ENCODE results near the gene BAZ2A. TPM values are rescaled to one million over a fixed set of nuclear protein-coding genes. Genes with fewer than 3 reads are reported as not detected.

The BAZ2A gene
- polyA plus RNA-seq, 1 donor (not counting 4 experiments of a cell fraction or from before 2014, with no cell fraction given) = 55.7 TPM

GRCh38 chr12:56632701-56633467, 2.8 kb upstream of the BAZ2A start:
- Histone ChIP-seq H2AFZ (ENCODE audit: control insufficient read depth, low read length) (no peak overlapping the region), H4K20me1 (ENCODE audit: control insufficient read depth, extremely low read depth, insufficient read depth, low read length) (peaks cover 6% of the 10 kb centered on the region), H3K27me3 (ENCODE audit: control insufficient read depth, extremely low read depth, insufficient read depth, low read length) (no peaks in the 10 kb centered on the region), H3K79me2 (ENCODE audit: control insufficient read depth, insufficient read depth, low read length) (peaks cover 74% of the 10 kb centered on the region), H3K4me3 (ENCODE audit: control insufficient read depth in 2 of 3, extremely low read depth in 1 of 3, insufficient read depth in 2 of 3, low read depth in 1 of 3, low read length in 3 of 3) (peak overlapping the region; percentile 58 to 95 (median 94)), H3K4me1 (ENCODE audit: control insufficient read depth, extremely low read depth, insufficient read depth, low read length) (peaks cover 61% of the 10 kb centered on the region), H3K9me1 (ENCODE audit: control insufficient read depth, extremely low read depth, insufficient read depth, low read length) (peaks cover 4% of the 10 kb centered on the region), H3K4me2 (ENCODE audit: control insufficient read depth, extremely low read depth, insufficient read depth, low read depth, low read length) (peak overlapping the region; percentile 100), H3K9me3 (ENCODE audit: control insufficient read depth, low read depth, low read length) (no peaks in the 10 kb centered on the region), H3K9ac (ENCODE audit: control insufficient read depth, extremely low read depth, insufficient read depth, low read length) (peak overlapping the region; percentile 35), H3K27ac (ENCODE audit: control insufficient read depth, insufficient read depth, low read length) (peak overlapping the region; percentile 17), H3K36me3 (ENCODE audit: control insufficient read depth in 2 of 2, extremely low read depth in 1 of 2, insufficient read depth in 2 of 2, low read length in 2 of 2) (peaks cover 1 to 4% of the 10 kb centered on the region in 2 experiments)
- DNase-seq (ENCODE audit: low read depth, low spot score) (no peak), FAIRE-seq (no peak)
- dilution Hi-C loops (cut with MboI; ENCODE audit: extremely low pct_ligation_motif_present, low sequenced_read_pairs) = no loop called here
- TF ChIP-seq EZH2 (IDR thresholded peaks at IDR 0.05; ENCODE audit: low read length) (no peak), CTCF (optimal IDR thresholded peaks at IDR 0.05 in 1 of 3, IDR thresholded peaks at IDR 0.05 in 1 of 3, conservative IDR thresholded peaks at IDR 0.05 in 1 of 3; ENCODE audit: extremely low read depth in 1 of 3, insufficient read depth in 2 of 3, low read length in 3 of 3) (no peak)

GRCh38 chr12:56631790-56632700, 1.9 kb upstream of the BAZ2A start:
- Histone ChIP-seq H2AFZ (ENCODE audit: control insufficient read depth, low read length) (no peak overlapping the region), H3K4me1 (ENCODE audit: control insufficient read depth, extremely low read depth, insufficient read depth, low read length) (peaks cover 56% of the 10 kb centered on the region), H3K27ac (ENCODE audit: control insufficient read depth, insufficient read depth, low read length) (peak overlapping the region; percentile 17), H3K36me3 (ENCODE audit: control insufficient read depth in 2 of 2, extremely low read depth in 1 of 2, insufficient read depth in 2 of 2, low read length in 2 of 2) (peaks cover 1 to 3% of the 10 kb centered on the region in 2 experiments), H3K4me3 (ENCODE audit: control insufficient read depth in 2 of 3, extremely low read depth in 1 of 3, insufficient read depth in 2 of 3, low read depth in 1 of 3, low read length in 3 of 3) (peak overlapping the region; percentile 23 to 95 (median 94)), H3K9me1 (ENCODE audit: control insufficient read depth, extremely low read depth, insufficient read depth, low read length) (peaks cover 4% of the 10 kb centered on the region), H4K20me1 (ENCODE audit: control insufficient read depth, extremely low read depth, insufficient read depth, low read length) (peaks cover 6% of the 10 kb centered on the region), H3K9me3 (ENCODE audit: control insufficient read depth, low read depth, low read length) (no peaks in the 10 kb centered on the region), H3K27me3 (ENCODE audit: control insufficient read depth, extremely low read depth, insufficient read depth, low read length) (no peaks in the 10 kb centered on the region), H3K79me2 (ENCODE audit: control insufficient read depth, insufficient read depth, low read length) (peaks cover 82% of the 10 kb centered on the region), H3K4me2 (ENCODE audit: control insufficient read depth, extremely low read depth, insufficient read depth, low read depth, low read length) (peak overlapping the region; percentile 100), H3K9ac (ENCODE audit: control insufficient read depth, extremely low read depth, insufficient read depth, low read length) (peak overlapping the region; percentile 13)
- dilution Hi-C loops (cut with MboI; ENCODE audit: extremely low pct_ligation_motif_present, low sequenced_read_pairs) = no loop called here
- TF ChIP-seq EZH2 (IDR thresholded peaks at IDR 0.05; ENCODE audit: low read length) = no peak
- no peak for TF ChIP-seq CTCF (optimal IDR thresholded peaks at IDR 0.05 in 1 of 3, IDR thresholded peaks at IDR 0.05 in 1 of 3, conservative IDR thresholded peaks at IDR 0.05 in 1 of 3; ENCODE audit: extremely low read depth in 1 of 3, insufficient read depth in 2 of 3, low read length in 3 of 3)
- FAIRE-seq (no peak), DNase-seq (ENCODE audit: low read depth, low spot score) (no peak)
